ENCODE results near the gene DGKG. TPM values are rescaled to one million over a fixed set of nuclear protein-coding genes. Genes with fewer than 3 reads are reported as not detected.

The DGKG gene
- total RNA-seq, 1 experiment from 2014 or later: 45.2 TPM

GRCh38 chr3:186394566-186395217 lies 32.7 kb upstream of the DGKG start:
- H3K27me3 ChIP-seq (replicated peaks; ENCODE audit: insufficient read depth, low read depth, low read length, poor library complexity): peaks cover 3% of the 10 kb centered on the region
- no TSS peak for BruUV-seq (replicated peaks)
- no peak overlapping the region for H3K4me3 ChIP-seq (ENCODE audit: low read depth, low read length, poor library complexity, severe bottlenecking)
- intact Hi-C loops (cut with micrococcal nuclease; ENCODE audit: unreplicated experiment): no loop called here
- H3K9me3 ChIP-seq (ENCODE audit: low read depth, low read length, poor library complexity, severe bottlenecking): no peaks in the 10 kb centered on the region
- H3K4me1 ChIP-seq (ENCODE audit: insufficient read depth, low read length, poor library complexity, severe bottlenecking): no peaks in the 10 kb centered on the region
- no peak for DNase-seq (ENCODE audit: low spot score)
- ChIA-PET POLR2A (ENCODE audit: low non-redundant PET) (no interaction called here), CTCF (no interaction called here)
- TF ChIP-seq CTCF (conservative IDR thresholded peaks at IDR 0.05; ENCODE audit: low read depth, low read length) (no peak), EZH2 (IDR thresholded peaks at IDR 0.05; ENCODE audit: borderline replicate concordance, low read depth, low read length, poor library complexity, severe bottlenecking) (no peak)
- no peaks in the 10 kb centered on the region for H3K36me3 ChIP-seq (ENCODE audit: insufficient read depth, low read length, poor library complexity, severe bottlenecking)
- no peak overlapping the region for H3K27ac ChIP-seq (ENCODE audit: low read depth, low read length, poor library complexity, severe bottlenecking)

GRCh38 chr3:186386883-186387560 lies 25.0 kb upstream of the DGKG start:
- no peaks in the 10 kb centered on the region for H3K36me3 ChIP-seq (ENCODE audit: insufficient read depth, low read length, poor library complexity, severe bottlenecking)
- no peak overlapping the region for H3K4me3 ChIP-seq (ENCODE audit: low read depth, low read length, poor library complexity, severe bottlenecking)
- H3K9me3 ChIP-seq (ENCODE audit: low read depth, low read length, poor library complexity, severe bottlenecking): no peaks in the 10 kb centered on the region
- DNase-seq (ENCODE audit: low spot score): no peak
- H3K4me1 ChIP-seq (ENCODE audit: insufficient read depth, low read length, poor library complexity, severe bottlenecking): no peaks in the 10 kb centered on the region
- no TSS peak for BruUV-seq (replicated peaks)
- CTCF ChIA-PET: no interaction called here
- TF ChIP-seq CTCF (conservative IDR thresholded peaks at IDR 0.05; ENCODE audit: low read depth, low read length): no peak
- TF ChIP-seq EZH2 (IDR thresholded peaks at IDR 0.05; ENCODE audit: borderline replicate concordance, low read depth, low read length, poor library complexity, severe bottlenecking): no peak
- POLR2A ChIA-PET (ENCODE audit: low non-redundant PET): no interaction called here
- H3K27me3 ChIP-seq (replicated peaks; ENCODE audit: insufficient read depth, low read depth, low read length, poor library complexity): no peaks in the 10 kb centered on the region
- H3K27ac ChIP-seq (ENCODE audit: low read depth, low read length, poor library complexity, severe bottlenecking): no peak overlapping the region
- intact Hi-C loops (cut with micrococcal nuclease; ENCODE audit: unreplicated experiment): no loop called here

- no peaks in the 10 kb centered on the region for H3K9me3 ChIP-seq (ENCODE audit: low read depth, low read length, poor library complexity, severe bottlenecking)
- TF ChIP-seq EZH2 (IDR thresholded peaks at IDR 0.05; ENCODE audit: borderline replicate concordance, low read depth, low read length, poor library complexity, severe bottlenecking): no peak
- TF ChIP-seq CTCF (conservative IDR thresholded peaks at IDR 0.05; ENCODE audit: low read depth, low read length): no peak
- H3K4me1 ChIP-seq (ENCODE audit: insufficient read depth, low read length, poor library complexity, severe bottlenecking): no peaks in the 10 kb centered on the region
- CTCF ChIA-PET: no interaction called here
- no peaks in the 10 kb centered on the region for H3K27me3 ChIP-seq (replicated peaks; ENCODE audit: insufficient read depth, low read depth, low read length, poor library complexity)
- intact Hi-C loops (cut with micrococcal nuclease; ENCODE audit: unreplicated experiment): no loop called here
- no peak for DNase-seq (ENCODE audit: low spot score)
- no peak overlapping the region for H3K4me3 ChIP-seq (ENCODE audit: low read depth, low read length, poor library complexity, severe bottlenecking)
- POLR2A ChIA-PET (ENCODE audit: low non-redundant PET): no interaction called here
- H3K36me3 ChIP-seq (ENCODE audit: insufficient read depth, low read length, poor library complexity, severe bottlenecking): no peaks in the 10 kb centered on the region
- H3K27ac ChIP-seq (ENCODE audit: low read depth, low read length, poor library complexity, severe bottlenecking): no peak overlapping the region
- no TSS peak for BruUV-seq (replicated peaks)
Observed at GRCh38 chr3:186385856-186386602, 24.0 kb upstream of the DGKG start.

Measured in A673 (cell line).